GM19372 (cell line): ENCODE measurements around the gene WDR49.

Experiments used
- ATAC-seq: cut with Tn5 transposase; IDR thresholded peaks from one replicate; pipeline ENCODE4 v1.9.1; 2021; ENCODE audit warnings: mild to moderate bottlenecking, low read depth, moderate library complexity; ENCODE audit not compliant: unreplicated experiment

The WDR49 gene

GRCh38 chr3:167497903-167498302 is 155.8 kb downstream of the WDR49 start:
- no peak for ATAC-seq

GRCh38 chr3:167493244-167493643 is 160.5 kb downstream of the WDR49 start:
- no peak for ATAC-seq

- ATAC-seq, result no peak
These were observed 162.1 kb downstream of the WDR49 start for GRCh38 chr3:167491621-167492020.

- no peak for ATAC-seq
These were observed 164.2 kb downstream of the WDR49 start for GRCh38 chr3:167489571-167489970.

GRCh38 chr3:167487556-167487955 is 166.2 kb downstream of the WDR49 start:
- ATAC-seq, result no peak

- no peak for ATAC-seq
These were observed 169.2 kb downstream of the WDR49 start for GRCh38 chr3:167484551-167484950.

GRCh38 chr3:167483708-167484475 is 169.8 kb downstream of the WDR49 start:
- no peak for ATAC-seq

- no peak for ATAC-seq
These were observed 172.6 kb downstream of the WDR49 start for GRCh38 chr3:167481164-167481563.

GRCh38 chr3:167480748-167481147 is 173.0 kb downstream of the WDR49 start:
- ATAC-seq, result no peak

- no peak for ATAC-seq
These were observed 179.9 kb downstream of the WDR49 start, which contains the start of gene SERPINI2 for GRCh38 chr3:167473863-167474262. Gene SERPINI2, minus strand, starts transcription at chr3:167474042. Its CDS starts 2,208 bp downstream, at chr3:167471834.

GRCh38 chr3:167469381-167469780 is 184.4 kb downstream of the WDR49 start:
- ATAC-seq, result no peak

GRCh38 chr3:167467848-167468611 is 185.7 kb downstream of the WDR49 start:
- ATAC-seq, result no peak

- no peak for ATAC-seq
These were observed 186.8 kb downstream of the WDR49 start for GRCh38 chr3:167466966-167467365.

GRCh38 chr3:167456157-167456799 is 197.5 kb downstream of the WDR49 start:
- ATAC-seq, result no peak

- ATAC-seq, result no peak
These were observed 199.9 kb downstream of the WDR49 start for GRCh38 chr3:167453815-167454214.

- no peak for ATAC-seq
These were observed 202.5 kb downstream of the WDR49 start for GRCh38 chr3:167451282-167451681.

- no peak for ATAC-seq
These were observed 203.1 kb downstream of the WDR49 start for GRCh38 chr3:167450675-167451074.

- ATAC-seq, result no peak
These were observed 203.5 kb downstream of the WDR49 start for GRCh38 chr3:167450195-167450594.

- ATAC-seq, result no peak
These were observed 208.3 kb downstream of the WDR49 start for GRCh38 chr3:167445491-167445890.

- ATAC-seq, result no peak
These were observed 212.5 kb downstream of the WDR49 start for GRCh38 chr3:167441256-167441655.

- no peak for ATAC-seq
These were observed 216.2 kb downstream of the WDR49 start for GRCh38 chr3:167437428-167438139.
